ENCODE measurements around the gene TMEM255B. TPM values are rescaled to one million over a fixed set of nuclear protein-coding genes. Genes with fewer than 3 reads are reported as not detected.
A peak's percentile ranks its signal among the peaks of the same experiment; 100 is the strongest.

Gene TMEM255B
- total RNA-seq, 1 donor from 2014 or later: 13.8 TPM

GRCh38 chr13:113859311-113860050 is 100.5 kb downstream of the TMEM255B start:
- H3K36me3 Mint-ChIP-seq (ENCODE audit: unreplicated experiment): no peaks in the 10 kb centered on the region
- no peak for DNase-seq
- H3K4me3 Mint-ChIP-seq (ENCODE audit: unreplicated experiment): peak overlapping the region; percentile 72
- H3K27me3 Mint-ChIP-seq (ENCODE audit: unreplicated experiment): peaks cover 11% of the 10 kb centered on the region
- H3K4me1 Mint-ChIP-seq (ENCODE audit: low read depth, unreplicated experiment): peaks cover 11% of the 10 kb centered on the region
- peaks cover 23% of the 10 kb centered on the region for H3K9me3 Mint-ChIP-seq (ENCODE audit: unreplicated experiment)
- no peak for TF ChIP-seq CTCF (IDR thresholded peaks at IDR 0.05; ENCODE audit: partially characterized antibody, unreplicated experiment)
- H3K27ac Mint-ChIP-seq (ENCODE audit: unreplicated experiment): no peak overlapping the region

- TF ChIP-seq CTCF (IDR thresholded peaks at IDR 0.05; ENCODE audit: partially characterized antibody, unreplicated experiment): no peak
- DNase-seq: no peak
- Mint-ChIP-seq H3K9me3 (ENCODE audit: unreplicated experiment) (peaks cover 25% of the 10 kb centered on the region), H3K4me1 (ENCODE audit: low read depth, unreplicated experiment) (peaks cover 10% of the 10 kb centered on the region), H3K4me3 (ENCODE audit: unreplicated experiment) (peak overlapping the region; percentile 72), H3K27me3 (ENCODE audit: unreplicated experiment) (peaks cover 12% of the 10 kb centered on the region), H3K36me3 (ENCODE audit: unreplicated experiment) (no peaks in the 10 kb centered on the region), H3K27ac (ENCODE audit: unreplicated experiment) (no peak overlapping the region)
Observed at GRCh38 chr13:113860051-113860664, 101.1 kb downstream of the TMEM255B start.

GRCh38 chr13:113860665-113861432 is 101.8 kb downstream of the TMEM255B start:
- Mint-ChIP-seq H3K4me1 (ENCODE audit: low read depth, unreplicated experiment) (peaks cover 12% of the 10 kb centered on the region), H3K9me3 (ENCODE audit: unreplicated experiment) (peaks cover 27% of the 10 kb centered on the region), H3K27ac (ENCODE audit: unreplicated experiment) (no peak overlapping the region), H3K36me3 (ENCODE audit: unreplicated experiment) (peaks cover 1% of the 10 kb centered on the region), H3K27me3 (ENCODE audit: unreplicated experiment) (peaks cover 14% of the 10 kb centered on the region), H3K4me3 (ENCODE audit: unreplicated experiment) (no peak overlapping the region)
- no peak for TF ChIP-seq CTCF (IDR thresholded peaks at IDR 0.05; ENCODE audit: partially characterized antibody, unreplicated experiment)
- DNase-seq: no peak

- TF ChIP-seq CTCF (IDR thresholded peaks at IDR 0.05; ENCODE audit: partially characterized antibody, unreplicated experiment): no peak
- peak overlapping the region; percentile 42 for H3K4me3 Mint-ChIP-seq (ENCODE audit: unreplicated experiment)
- H3K27ac Mint-ChIP-seq (ENCODE audit: unreplicated experiment): no peak overlapping the region
- no peak for DNase-seq
- peaks cover 12% of the 10 kb centered on the region for H3K4me1 Mint-ChIP-seq (ENCODE audit: low read depth, unreplicated experiment)
- H3K36me3 Mint-ChIP-seq (ENCODE audit: unreplicated experiment): peaks cover 4% of the 10 kb centered on the region
- H3K27me3 Mint-ChIP-seq (ENCODE audit: unreplicated experiment): peaks cover 14% of the 10 kb centered on the region
- H3K9me3 Mint-ChIP-seq (ENCODE audit: unreplicated experiment): peaks cover 24% of the 10 kb centered on the region
Observed at GRCh38 chr13:113861433-113862030, 102.5 kb downstream of the TMEM255B start.

Data from glutamatergic neuron (in vitro differentiated cells).